SK-N-SH (cell line): ENCODE results near the gene SHTN1. TPM values are rescaled to one million over a fixed set of nuclear protein-coding genes. Genes with fewer than 3 reads are reported as not detected.

Experiments
- CHD2 ChIP-seq: fragments of 150-350 bp; IDR thresholded peaks from 2 replicates; pipeline ENCODE4 v1.6.1; 2018; ENCODE audit warnings: low read length; ENCODE audit not compliant: partially characterized antibody
- FOSL2 ChIP-seq: IDR thresholded peaks from 2 replicates; pipeline ENCODE4 v1.4.0; 2012; ENCODE audit warnings: low read depth, mild to moderate bottlenecking, moderate library complexity, borderline replicate concordance
- MEF2A ChIP-seq: IDR thresholded peaks from 2 replicates; pipeline ENCODE4 v1.4.0; 2012; ENCODE audit warnings: low read depth, borderline replicate concordance
- POLR2AphosphoS5 ChIP-seq: IDR thresholded peaks from 2 replicates; pipeline ENCODE4 v1.6.1; 2012; ENCODE audit warnings: low read depth, low read length
- SMC3 ChIP-seq: IDR thresholded peaks from 2 replicates; pipeline ENCODE4 v1.6.1; 2012; ENCODE audit warnings: low read depth, low read length, improper control_type of control experiment
- polyA plus RNA-seq, 3 experiments: library from polyadenylated mRNA; depleted of rRNA; stranded (reverse); fragments of >200 nt; gene quantifications; 2 replicates each; pipeline ENCODE4 v1.2.3, GENCODE V29; 2012
- TF ChIP-seq, protein P1 (sequence below): IDR thresholded peaks from 2 replicates; pipeline ENCODE4; 2012
- TF ChIP-seq, protein P2 (sequence below): IDR thresholded peaks from 2 replicates; pipeline ENCODE4 v1.4.0; 2012; ENCODE audit warnings: low read depth, borderline replicate concordance
- TF ChIP-seq, protein P3 (sequence below): IDR thresholded peaks from 2 replicates; pipeline ENCODE4 v1.4.0; 2012; ENCODE audit warnings: low read depth
- TF ChIP-seq, protein P4 (sequence below): IDR thresholded peaks from 2 replicates; pipeline ENCODE4 v1.6.1; 2012; ENCODE audit warnings: mild to moderate bottlenecking, low read depth, low read length, moderate library complexity
- TF ChIP-seq, protein P5 (sequence below): fragments of 200-600 bp; sonication (generic); IDR thresholded peaks from 2 replicates; pipeline ENCODE4 v1.6.1; 2017; ENCODE audit warnings: antibody characterized with exemption, mild to moderate bottlenecking, moderate library complexity

The SHTN1 gene
- polyA plus RNA-seq, 1 of the 3 experiments (the other 2 are of a cell fraction): 5.2 TPM

DNA sequence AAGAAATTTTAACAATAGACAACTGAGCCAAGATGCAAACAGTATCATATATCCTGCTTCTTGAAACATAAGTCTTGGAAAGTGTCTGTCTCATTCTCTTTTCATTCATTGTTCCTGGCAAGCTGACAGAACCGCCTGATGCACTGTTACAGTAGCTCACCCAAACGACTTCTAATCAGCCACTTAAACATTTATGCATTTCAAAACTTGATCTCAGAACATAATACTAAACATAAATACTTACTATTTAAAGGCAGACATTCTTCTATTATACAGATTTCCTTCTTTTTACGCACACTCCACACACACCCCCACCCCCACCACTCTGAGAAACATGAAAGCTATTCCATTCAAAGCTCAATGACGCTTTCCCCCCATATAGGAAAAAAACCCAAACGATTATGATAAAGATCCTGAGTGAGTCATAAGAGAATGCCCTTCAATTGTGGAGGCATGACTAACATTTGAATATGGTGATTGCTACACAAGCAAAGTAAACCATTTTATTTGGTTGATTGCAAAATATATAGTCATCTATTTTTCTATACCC, 30.5 kb downstream of the SHTN1 start (continued):
- TF ChIP-seq, protein P1, sequence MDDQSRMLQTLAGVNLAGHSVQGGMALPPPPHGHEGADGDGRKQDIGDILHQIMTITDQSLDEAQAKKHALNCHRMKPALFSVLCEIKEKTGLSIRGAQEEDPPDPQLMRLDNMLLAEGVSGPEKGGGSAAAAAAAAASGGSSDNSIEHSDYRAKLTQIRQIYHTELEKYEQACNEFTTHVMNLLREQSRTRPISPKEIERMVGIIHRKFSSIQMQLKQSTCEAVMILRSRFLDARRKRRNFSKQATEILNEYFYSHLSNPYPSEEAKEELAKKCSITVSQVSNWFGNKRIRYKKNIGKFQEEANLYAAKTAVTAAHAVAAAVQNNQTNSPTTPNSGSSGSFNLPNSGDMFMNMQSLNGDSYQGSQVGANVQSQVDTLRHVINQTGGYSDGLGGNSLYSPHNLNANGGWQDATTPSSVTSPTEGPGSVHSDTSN: peak; percentile 36
- TF ChIP-seq, protein P2, sequence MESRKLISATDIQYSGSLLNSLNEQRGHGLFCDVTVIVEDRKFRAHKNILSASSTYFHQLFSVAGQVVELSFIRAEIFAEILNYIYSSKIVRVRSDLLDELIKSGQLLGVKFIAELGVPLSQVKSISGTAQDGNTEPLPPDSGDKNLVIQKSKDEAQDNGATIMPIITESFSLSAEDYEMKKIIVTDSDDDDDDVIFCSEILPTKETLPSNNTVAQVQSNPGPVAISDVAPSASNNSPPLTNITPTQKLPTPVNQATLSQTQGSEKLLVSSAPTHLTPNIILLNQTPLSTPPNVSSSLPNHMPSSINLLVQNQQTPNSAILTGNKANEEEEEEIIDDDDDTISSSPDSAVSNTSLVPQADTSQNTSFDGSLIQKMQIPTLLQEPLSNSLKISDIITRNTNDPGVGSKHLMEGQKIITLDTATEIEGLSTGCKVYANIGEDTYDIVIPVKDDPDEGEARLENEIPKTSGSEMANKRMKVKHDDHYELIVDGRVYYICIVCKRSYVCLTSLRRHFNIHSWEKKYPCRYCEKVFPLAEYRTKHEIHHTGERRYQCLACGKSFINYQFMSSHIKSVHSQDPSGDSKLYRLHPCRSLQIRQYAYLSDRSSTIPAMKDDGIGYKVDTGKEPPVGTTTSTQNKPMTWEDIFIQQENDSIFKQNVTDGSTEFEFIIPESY: no peak
- TF ChIP-seq, protein P3, sequence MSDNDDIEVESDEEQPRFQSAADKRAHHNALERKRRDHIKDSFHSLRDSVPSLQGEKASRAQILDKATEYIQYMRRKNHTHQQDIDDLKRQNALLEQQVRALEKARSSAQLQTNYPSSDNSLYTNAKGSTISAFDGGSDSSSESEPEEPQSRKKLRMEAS: no peak
- TF ChIP-seq CHD2 (no peak), MEF2A (no peak), POLR2AphosphoS5 (peak; percentile 30; the same call in 1 of the 2 replicates), FOSL2 (peak; percentile 94), SMC3 (no peak)
- TF ChIP-seq, protein P4, sequence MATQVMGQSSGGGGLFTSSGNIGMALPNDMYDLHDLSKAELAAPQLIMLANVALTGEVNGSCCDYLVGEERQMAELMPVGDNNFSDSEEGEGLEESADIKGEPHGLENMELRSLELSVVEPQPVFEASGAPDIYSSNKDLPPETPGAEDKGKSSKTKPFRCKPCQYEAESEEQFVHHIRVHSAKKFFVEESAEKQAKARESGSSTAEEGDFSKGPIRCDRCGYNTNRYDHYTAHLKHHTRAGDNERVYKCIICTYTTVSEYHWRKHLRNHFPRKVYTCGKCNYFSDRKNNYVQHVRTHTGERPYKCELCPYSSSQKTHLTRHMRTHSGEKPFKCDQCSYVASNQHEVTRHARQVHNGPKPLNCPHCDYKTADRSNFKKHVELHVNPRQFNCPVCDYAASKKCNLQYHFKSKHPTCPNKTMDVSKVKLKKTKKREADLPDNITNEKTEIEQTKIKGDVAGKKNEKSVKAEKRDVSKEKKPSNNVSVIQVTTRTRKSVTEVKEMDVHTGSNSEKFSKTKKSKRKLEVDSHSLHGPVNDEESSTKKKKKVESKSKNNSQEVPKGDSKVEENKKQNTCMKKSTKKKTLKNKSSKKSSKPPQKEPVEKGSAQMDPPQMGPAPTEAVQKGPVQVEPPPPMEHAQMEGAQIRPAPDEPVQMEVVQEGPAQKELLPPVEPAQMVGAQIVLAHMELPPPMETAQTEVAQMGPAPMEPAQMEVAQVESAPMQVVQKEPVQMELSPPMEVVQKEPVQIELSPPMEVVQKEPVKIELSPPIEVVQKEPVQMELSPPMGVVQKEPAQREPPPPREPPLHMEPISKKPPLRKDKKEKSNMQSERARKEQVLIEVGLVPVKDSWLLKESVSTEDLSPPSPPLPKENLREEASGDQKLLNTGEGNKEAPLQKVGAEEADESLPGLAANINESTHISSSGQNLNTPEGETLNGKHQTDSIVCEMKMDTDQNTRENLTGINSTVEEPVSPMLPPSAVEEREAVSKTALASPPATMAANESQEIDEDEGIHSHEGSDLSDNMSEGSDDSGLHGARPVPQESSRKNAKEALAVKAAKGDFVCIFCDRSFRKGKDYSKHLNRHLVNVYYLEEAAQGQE: no peak
- TF ChIP-seq, protein P5, sequence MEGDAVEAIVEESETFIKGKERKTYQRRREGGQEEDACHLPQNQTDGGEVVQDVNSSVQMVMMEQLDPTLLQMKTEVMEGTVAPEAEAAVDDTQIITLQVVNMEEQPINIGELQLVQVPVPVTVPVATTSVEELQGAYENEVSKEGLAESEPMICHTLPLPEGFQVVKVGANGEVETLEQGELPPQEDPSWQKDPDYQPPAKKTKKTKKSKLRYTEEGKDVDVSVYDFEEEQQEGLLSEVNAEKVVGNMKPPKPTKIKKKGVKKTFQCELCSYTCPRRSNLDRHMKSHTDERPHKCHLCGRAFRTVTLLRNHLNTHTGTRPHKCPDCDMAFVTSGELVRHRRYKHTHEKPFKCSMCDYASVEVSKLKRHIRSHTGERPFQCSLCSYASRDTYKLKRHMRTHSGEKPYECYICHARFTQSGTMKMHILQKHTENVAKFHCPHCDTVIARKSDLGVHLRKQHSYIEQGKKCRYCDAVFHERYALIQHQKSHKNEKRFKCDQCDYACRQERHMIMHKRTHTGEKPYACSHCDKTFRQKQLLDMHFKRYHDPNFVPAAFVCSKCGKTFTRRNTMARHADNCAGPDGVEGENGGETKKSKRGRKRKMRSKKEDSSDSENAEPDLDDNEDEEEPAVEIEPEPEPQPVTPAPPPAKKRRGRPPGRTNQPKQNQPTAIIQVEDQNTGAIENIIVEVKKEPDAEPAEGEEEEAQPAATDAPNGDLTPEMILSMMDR: no peak
- TF ChIP-seq, all 33 proteins: peak for 9
